DMS53 treated with DMSO at 0.1 percent for 48 hours (cell line): ENCODE data around the gene EVI5L.
"Not testable (repeated sequence)": the region's sequence is repeated elsewhere in the genome, so short reads cannot be mapped to it uniquely, and the experiment has no call there.

Source experiments
- DNase-seq: peaks from one replicate; lab custom pipeline; 2025; ENCODE audit not compliant: unreplicated experiment; lab: John Stamatoyannopoulos, UW

EVI5L gene

GRCh38 chr19:7829561-7830271 lies at the start of gene EVI5L:
EVI5L (plus strand) TSS chr19:7830218; CDS start chr19:7846543, 16,325 bp downstream.
- peak; percentile 97 for DNase-seq

- no peak for DNase-seq
These were observed 48.9 kb upstream of the EVI5L start for GRCh38 chr19:7781157-7781556.

GRCh38 chr19:7783991-7784423 lies 46.0 kb upstream of the EVI5L start:
- DNase-seq, result no peak

DNA sequence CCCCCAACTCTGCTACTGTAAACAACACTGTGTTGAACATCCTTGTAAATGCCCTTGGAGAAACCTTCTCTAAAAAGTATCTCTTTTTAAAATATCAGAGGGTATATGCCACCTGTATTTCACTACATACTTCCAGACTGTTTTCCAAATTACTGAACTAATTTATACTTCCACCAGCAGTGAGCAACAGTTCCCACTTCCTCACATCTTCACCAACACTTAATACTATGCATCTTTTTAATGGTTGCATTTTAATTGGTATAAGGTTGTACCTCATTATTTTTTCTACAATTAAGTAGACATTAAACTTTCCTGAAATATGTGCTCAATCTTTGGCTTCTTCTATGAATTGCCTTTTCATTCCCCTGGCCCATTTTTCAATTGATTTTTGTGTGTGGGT lies 45.2 kb upstream of the EVI5L start:
- DNase-seq, result no peak

GRCh38 chr19:7787141-7787540 lies 42.9 kb upstream of the EVI5L start:
- no peak for DNase-seq

GRCh38 chr19:7787602-7788177 lies 42.3 kb upstream of the EVI5L start:
- no peak for DNase-seq

- no peak for DNase-seq
These were observed 41.7 kb upstream of the EVI5L start for GRCh38 chr19:7788178-7788932.

- no peak for DNase-seq
These were observed 41.1 kb upstream of the EVI5L start for GRCh38 chr19:7788933-7789323.

DNA sequence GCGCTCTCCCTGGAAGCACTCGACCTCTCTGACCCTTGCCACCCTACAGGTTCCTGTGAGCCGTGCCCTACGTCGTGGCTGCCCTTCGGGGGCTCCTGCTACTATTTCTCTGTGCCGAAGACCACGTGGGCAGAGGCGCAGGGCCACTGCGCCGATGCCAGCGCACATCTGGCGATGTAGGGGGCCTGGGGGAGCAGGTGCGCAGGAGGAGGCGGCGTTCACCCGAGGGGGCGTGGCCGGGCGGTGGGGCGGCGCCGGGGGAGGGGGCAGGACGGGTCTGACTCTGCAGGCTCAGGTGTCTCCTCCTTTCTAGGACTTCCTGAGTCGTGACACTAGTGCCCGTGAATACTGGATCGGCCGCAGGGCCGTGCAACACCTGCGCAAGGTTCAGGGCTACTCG lies 40.6 kb upstream of the EVI5L start:
- no peak for DNase-seq

DNA sequence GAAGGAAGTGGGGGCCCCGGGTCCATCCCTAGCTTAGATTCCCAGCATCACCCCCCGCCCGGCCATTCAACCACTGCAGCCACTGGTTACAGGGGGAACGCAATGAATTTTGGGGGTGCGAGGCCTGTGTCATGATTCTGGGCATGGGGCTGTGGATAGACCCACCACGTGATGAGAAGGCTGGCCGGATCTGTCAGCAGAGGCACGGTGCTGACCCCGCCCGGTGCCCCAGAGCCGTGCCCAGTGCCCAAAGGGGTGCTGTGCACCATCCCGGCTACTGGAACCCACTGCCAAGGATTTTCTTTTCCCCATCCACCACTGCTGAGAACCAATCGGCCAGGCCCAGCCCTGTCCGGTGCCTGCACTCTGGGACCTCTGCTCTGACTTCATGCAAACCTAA lies 39.6 kb upstream of the EVI5L start:
- DNase-seq, result no peak

- no peak for DNase-seq
These were observed 37.7 kb upstream of the EVI5L start for GRCh38 chr19:7792281-7792680.

GRCh38 chr19:7792701-7793100 lies 37.3 kb upstream of the EVI5L start:
- DNase-seq, result not testable (repeated sequence)

GRCh38 chr19:7793493-7793892 lies 36.5 kb upstream of the EVI5L start:
- no peak for DNase-seq

DNA sequence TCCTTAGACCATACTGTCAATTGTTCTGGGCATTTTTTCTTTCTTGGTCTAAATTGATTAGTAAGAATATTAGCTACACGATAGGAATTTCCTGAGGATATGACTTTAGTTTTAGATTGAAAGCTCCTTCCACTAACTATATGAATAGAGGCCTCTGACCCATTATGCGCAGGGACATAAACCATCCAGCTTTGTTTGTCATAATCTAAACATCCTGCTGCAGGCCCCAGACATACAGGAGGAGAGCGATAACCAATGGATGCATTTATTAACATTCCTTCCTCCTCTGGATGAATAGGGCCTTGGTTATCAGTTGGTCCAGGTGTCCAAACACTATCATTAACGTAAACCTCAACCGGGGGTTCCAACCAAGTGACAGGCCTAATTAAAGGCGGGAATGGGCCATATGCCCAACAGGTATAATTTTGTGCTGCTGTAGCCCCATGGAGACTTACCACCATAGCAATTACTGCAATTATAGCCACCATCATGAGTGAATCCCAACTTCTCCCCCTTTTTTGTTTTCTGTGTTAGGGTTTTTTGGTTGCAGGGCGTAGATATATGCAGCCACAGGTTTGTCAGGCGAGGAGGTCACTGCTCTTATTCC lies 34.4 kb upstream of the EVI5L start:
- no peak for DNase-seq

DNA sequence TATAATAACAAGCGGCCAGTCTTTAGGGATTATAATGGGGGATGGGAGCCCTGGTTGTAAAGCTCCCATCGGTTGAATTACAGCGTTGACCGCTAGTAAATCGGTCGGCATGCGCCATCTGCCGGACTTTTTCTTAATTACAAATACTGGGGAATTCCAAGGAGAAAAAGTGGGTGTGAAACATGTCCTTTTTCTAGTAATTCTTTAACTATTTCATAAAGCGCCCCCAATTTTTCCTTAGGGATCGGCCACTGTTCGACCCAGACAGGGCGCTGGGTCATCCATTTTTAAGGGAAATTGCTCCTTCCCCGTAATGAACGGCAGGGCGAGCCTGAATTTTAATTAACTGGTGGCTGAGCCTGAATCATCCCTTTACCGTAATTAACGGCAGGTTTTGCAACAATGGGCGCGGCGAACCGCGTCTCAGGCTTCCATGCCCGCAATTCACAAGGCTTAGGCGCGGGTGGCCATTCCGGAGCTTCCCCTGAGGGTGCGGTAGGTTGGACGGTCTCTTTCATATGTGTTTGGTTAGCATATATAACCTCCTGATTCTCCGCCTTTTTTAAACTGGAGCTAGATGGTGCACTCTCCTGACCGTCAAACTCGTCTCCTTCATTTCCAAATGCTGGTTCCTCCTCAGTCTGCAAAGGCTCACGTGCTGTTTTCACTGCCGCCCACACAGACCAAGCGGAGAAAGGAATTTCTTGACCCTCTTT lies 30.2 kb upstream of the EVI5L start:
- DNase-seq, result peak; percentile 25

DNA sequence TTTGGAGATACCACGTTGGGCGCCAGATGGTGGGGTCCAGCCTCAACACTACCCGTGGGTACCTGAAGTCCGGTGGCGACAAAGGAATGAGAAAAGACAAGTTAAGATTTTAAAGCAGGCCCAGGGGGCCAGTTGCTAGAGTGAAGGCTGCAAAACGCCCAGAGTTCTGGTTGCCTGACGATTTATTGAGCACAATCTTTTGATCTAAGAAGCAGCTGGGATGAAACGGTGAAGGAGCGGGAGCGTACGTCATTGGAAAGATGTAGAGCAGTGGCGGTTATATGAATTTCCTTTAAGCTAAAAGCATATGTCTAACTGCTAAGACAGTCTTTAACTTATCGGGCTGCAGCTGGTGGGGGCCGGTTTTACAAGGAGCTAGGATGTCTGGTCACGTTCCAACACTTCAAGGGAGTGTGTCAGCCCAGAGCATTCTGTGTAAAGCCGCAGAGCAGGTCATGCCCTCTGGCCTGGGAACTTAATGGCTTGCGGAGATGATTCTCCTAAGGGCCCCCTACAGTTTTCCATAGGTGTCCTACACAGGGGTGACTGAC lies 28.9 kb upstream of the EVI5L start:
- no peak for DNase-seq

- no peak for DNase-seq
These were observed 23.8 kb upstream of the EVI5L start for GRCh38 chr19:7806234-7806633.

DNA sequence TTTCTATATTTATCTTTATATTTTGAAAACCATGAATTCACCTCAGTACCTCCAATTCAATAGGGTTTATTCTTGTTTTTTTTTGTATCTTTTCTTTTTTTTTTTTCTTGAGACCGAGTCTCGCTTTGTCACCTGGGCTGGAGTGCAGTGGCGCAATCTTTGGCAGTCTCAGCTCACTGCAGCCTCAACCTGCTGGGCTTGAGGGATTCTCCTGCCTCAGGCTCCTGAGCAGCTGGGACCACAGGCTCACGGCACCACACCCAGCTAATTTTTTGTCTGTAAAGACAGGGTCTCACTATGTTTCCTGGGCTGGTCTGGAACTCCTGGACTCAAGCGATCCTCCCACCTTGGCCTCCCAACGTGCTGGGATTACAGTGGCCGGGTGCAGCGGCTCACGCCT lies 23.1 kb upstream of the EVI5L start:
- DNase-seq, result no peak

DNA sequence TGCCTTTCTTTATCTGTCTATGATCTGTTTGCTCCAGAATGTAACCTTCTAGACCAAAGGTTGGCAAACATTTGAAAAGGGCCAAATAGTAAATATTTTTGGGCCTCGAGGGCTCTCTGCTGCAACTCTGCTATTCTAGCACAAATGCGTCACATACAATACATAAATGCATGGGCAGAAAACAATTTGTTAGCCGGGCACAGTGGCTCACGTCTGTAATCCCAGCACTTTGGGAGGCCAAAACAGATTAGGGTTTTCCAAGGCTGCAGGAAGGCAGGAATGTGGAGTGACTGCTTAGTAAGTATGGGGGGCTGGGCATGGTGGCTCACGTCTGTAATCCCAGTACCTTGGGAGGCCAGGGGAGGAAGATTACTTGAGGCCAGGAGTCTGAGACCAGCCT lies 21.9 kb upstream of the EVI5L start:
- DNase-seq, result no peak

DNA sequence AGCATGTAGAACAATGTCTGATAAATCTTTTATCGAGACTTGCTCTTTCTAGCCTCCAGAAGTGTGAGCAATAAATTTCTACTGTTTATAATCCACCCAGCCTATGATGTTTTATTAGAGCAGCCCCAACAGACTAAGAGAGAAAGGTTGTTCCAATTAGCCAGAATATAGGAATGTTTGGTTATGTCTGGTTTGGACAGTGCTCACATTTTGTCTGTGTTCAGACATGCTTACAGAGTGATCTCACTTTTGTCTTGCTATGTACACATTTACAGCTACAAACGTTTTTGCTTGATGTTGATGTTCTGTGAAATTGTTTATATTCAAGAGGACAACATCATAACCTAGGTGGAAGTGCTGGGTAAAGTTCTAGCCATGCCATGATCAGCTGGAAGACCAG lies 18.0 kb upstream of the EVI5L start:
- DNase-seq, result no peak

DNA sequence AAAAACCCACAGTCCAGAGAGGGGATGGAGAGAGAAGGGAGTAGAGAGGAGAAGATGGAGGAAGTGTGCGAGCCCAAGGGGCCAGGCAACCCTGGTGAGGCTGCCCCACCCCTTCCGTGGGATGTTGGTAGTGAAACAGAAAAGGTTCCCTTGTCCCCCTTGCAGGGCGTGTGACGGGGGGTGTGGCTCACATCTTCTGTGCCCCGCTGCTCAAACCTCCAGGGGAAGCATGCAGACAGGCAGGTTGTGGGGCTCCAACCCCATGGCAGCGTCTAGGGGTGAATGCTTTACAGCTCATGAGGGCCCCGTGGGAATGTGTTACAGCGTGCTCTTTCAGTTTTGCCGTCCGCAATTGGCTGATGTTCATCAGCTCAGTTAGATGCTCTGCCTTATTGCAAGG lies 14.7 kb upstream of the EVI5L start:
- no peak for DNase-seq
